SK-MEL-5 (cell line): ENCODE measurements around the gene ORAI3. TPM values are rescaled to one million over a fixed set of nuclear protein-coding genes. Genes with fewer than 3 reads are reported as not detected.

Source experiments
- DNase-seq: peaks from one replicate; pipeline ENCODE4 v3.0.0-alpha.2; 2016; ENCODE audit warnings: low read depth, low spot score
- in situ Hi-C: cut with HindIII; loops from 2 replicates; pipeline ENCODE4 v1.10.0; 2016; ENCODE audit warnings: low sequenced_read_pairs, high pct_unique_total_duplicates, low pct_unique_long_range_greater_than_20kb
- total RNA-seq: library from RNA; depleted of rRNA; stranded (reverse); fragments of >200 nt; shearing (Covaris generic); gene quantifications from 2 replicates; pipeline ENCODE4 v1.2.3, GENCODE V29; 2014

ORAI3 gene
- total RNA-seq, 1 experiment from 2014 or later, result 43.9 TPM

- in situ Hi-C loops, result no loop called here
- DNase-seq, result peak; percentile 87
Observed at GRCh38 chr16:30921748-30922419, 27.0 kb upstream of the ORAI3 start.

- peak; percentile 99 for DNase-seq
- in situ Hi-C loops, result no loop called here
Observed at GRCh38 chr16:30922420-30922959, 26.4 kb upstream of the ORAI3 start.

- DNase-seq, result peak; percentile 99
- in situ Hi-C loops, result no loop called here
Observed at GRCh38 chr16:30922960-30923535, 25.8 kb upstream of the ORAI3 start.

GRCh38 chr16:30923554-30924075 is 25.3 kb upstream of the ORAI3 start, which contains the start of gene FBXL19:
FBXL19 (plus strand) TSS chr16:30923572; CDS start chr16:30925755, 2,183 bp downstream.
- DNase-seq, result no peak
- in situ Hi-C loops, result no loop called here

- DNase-seq, result no peak
- in situ Hi-C loops, result no loop called here
Observed at GRCh38 chr16:30924076-30924912, 24.6 kb upstream of the ORAI3 start.

- in situ Hi-C loops, result no loop called here
- DNase-seq, result no peak
Observed at GRCh38 chr16:30924913-30925631, 23.8 kb upstream of the ORAI3 start.

- DNase-seq, result no peak
- in situ Hi-C loops, result no loop called here
Observed at GRCh38 chr16:30925632-30925987, 23.3 kb upstream of the ORAI3 start.

GRCh38 chr16:30925995-30926811 is 22.7 kb upstream of the ORAI3 start:
- no peak for DNase-seq
- in situ Hi-C loops, result no loop called here

- in situ Hi-C loops, result no loop called here
- no peak for DNase-seq
Observed at GRCh38 chr16:30926937-30927788, 21.7 kb upstream of the ORAI3 start.

GRCh38 chr16:30927789-30928378 is 21.0 kb upstream of the ORAI3 start:
- in situ Hi-C loops, result no loop called here
- peak; percentile 87 for DNase-seq

GRCh38 chr16:30928390-30928789 is 20.5 kb upstream of the ORAI3 start:
- in situ Hi-C loops, result no loop called here
- no peak for DNase-seq

GRCh38 chr16:30929167-30929566 is 19.7 kb upstream of the ORAI3 start:
- DNase-seq, result no peak
- in situ Hi-C loops, result no loop called here

- in situ Hi-C loops, result no loop called here
- no peak for DNase-seq
Observed at GRCh38 chr16:30930160-30930571, 18.7 kb upstream of the ORAI3 start.

- in situ Hi-C loops, result no loop called here
Observed at GRCh38 chr16:30931068-30931650, 17.7 kb upstream of the ORAI3 start.

GRCh38 chr16:30934827-30935557 is 13.9 kb upstream of the ORAI3 start:
- peak; percentile 71 for DNase-seq

More at GRCh38 chr16:30931068-30931650, 17.7 kb upstream of the ORAI3 start:
- DNase-seq, result no peak

More at GRCh38 chr16:30934827-30935557, 13.9 kb upstream of the ORAI3 start:
- in situ Hi-C loops, result no loop called here
